SH-SY5Y (cell line): Measurements from ENCODE around the gene NKD2.

Source experiments
- GATA2 ChIP-seq: IDR thresholded peaks from 2 replicates; pipeline ENCODE4 v1.6.1; 2011; ENCODE audit warnings: mild to moderate bottlenecking, low read depth, low read length
- GATA3 ChIP-seq: IDR thresholded peaks from 2 replicates; pipeline ENCODE4 v1.6.1; 2011; ENCODE audit warnings: low read depth, mild to moderate bottlenecking, low read length, moderate library complexity

DNA sequence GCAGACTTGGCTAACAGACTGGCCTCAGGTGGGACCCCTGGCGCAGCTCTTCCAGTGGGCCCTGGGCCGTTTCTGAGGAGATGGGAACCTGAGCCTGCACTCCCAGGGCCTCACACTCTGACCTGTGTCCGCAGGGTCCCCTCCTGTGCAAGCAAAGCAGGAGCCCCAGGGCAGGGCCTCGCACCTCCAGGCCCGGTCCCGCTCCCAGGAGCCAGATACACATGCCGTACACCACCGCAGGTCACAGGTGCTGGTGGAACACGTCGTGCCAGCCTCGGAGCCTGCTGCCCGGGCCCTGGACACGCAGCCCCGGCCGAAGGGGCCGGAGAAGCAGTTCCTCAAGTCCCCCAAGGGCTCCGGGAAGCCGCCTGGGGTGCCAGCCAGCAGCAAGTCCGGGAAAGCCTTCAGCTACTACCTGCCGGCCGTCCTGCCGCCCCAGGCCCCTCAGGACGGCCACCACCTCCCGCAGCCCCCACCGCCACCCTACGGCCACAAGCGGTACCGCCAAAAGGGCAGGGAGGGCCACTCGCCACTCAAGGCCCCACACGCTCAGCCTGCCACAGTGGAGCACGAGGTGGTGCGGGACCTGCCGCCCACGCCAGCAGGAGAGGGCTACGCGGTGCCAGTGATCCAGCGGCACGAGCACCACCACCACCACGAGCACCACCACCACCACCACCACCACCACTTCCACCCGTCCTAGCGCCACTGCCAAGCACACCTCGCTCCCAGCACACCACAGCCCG is 29.2 kb downstream of the NKD2 start:
- TF ChIP-seq GATA2 (no peak), GATA3 (no peak)
